Breast epithelium (tissue), 4 donors: ENCODE measurements around the gene MAN1C1. TPM values are rescaled to one million over a fixed set of nuclear protein-coding genes. Genes with fewer than 3 reads are reported as not detected.
A peak's percentile ranks its signal among the peaks of the same experiment; 100 is the strongest.

Experiments
- DNase-seq, 2 donors: peaks; one replicate each; pipeline ENCODE4 v3.0.0-alpha.2; 2019; ENCODE audit warnings: low spot score in 2 of 2
- H3K27ac ChIP-seq, 2 donors: fragments of 200-600 bp; sonication (generic) in 1 of 2; one replicate each; pipeline ENCODE4 v1.5.1; 2016 to 2019; ENCODE audit warnings: mild to moderate bottlenecking in 1 of 2
- H3K27me3 ChIP-seq, 2 donors: fragments of 200-600 bp; sonication (generic) in 1 of 2; one replicate each; pipeline versions ENCODE4 v1.5.1 to v1.6.0; 2017 to 2019; ENCODE audit warnings: control low read depth in 1 of 2, mild to moderate bottlenecking in 1 of 2
- H3K36me3 ChIP-seq: fragments of 200-600 bp; one replicate; pipeline ENCODE4 v1.5.1; 2019
- H3K4me1 ChIP-seq, 2 donors: fragments of 200-600 bp; sonication (generic); one replicate each; pipeline ENCODE4 v1.5.1; 2016 to 2019; ENCODE audit warnings: control low read depth in 1 of 2
- H3K4me3 ChIP-seq, 3 donors: fragments of 200-600 bp; sonication (generic); 1 replicate in 2 of 3; 2 replicates in 1 of 3; pipeline ENCODE4 v1.5.1; 2016 to 2019; ENCODE audit warnings: mild to moderate bottlenecking in 3 of 3, moderate library complexity in 2 of 3
- H3K9me3 ChIP-seq, 2 donors: fragments of 200-600 bp; sonication (generic) in 1 of 2; one replicate each; pipeline ENCODE4 v1.5.1; 2016 to 2019; ENCODE audit warnings: control low read depth in 1 of 2
- POLR2A ChIP-seq: fragments of 450-650 bp; IDR thresholded peaks from one replicate; pipeline ENCODE4 v1.6.1; 2016; ENCODE audit warnings: antibody characterized with exemption, mild to moderate bottlenecking, moderate library complexity
- POLR2AphosphoS5 ChIP-seq, 3 donors: sonication (generic); formaldehyde crosslinking; IDR thresholded peaks; one replicate each; pipeline ENCODE4 v1.6.1; 2017; ENCODE audit warnings: antibody characterized with exemption in 3 of 3
- intact Hi-C: fragments of 100-400 bp; cut with DNase I; formaldehyde crosslinking; loops from one replicate; pipeline ENCODE4 v1.15.1; 2023; ENCODE audit warnings: low total_unique reads
- total RNA-seq, 3 donors: library from RNA; depleted of rRNA; stranded (reverse); fragments of >200 nt; gene quantifications; one replicate each; pipeline ENCODE4 v1.1.0, GENCODE V29; 2016
- TF ChIP-seq, protein P1 (sequence below), 3 donors: fragments of 450-650 bp; IDR thresholded peaks; one replicate each; pipeline ENCODE4 v1.5.1; 2016 to 2017; ENCODE audit warnings: antibody characterized with exemption in 3 of 3, mild to moderate bottlenecking in 3 of 3, moderate library complexity in 3 of 3

The MAN1C1 gene
- total RNA-seq, 3 donors from 2014 or later, result 6.7 to 13.8 (median 6.9) TPM

DNA sequence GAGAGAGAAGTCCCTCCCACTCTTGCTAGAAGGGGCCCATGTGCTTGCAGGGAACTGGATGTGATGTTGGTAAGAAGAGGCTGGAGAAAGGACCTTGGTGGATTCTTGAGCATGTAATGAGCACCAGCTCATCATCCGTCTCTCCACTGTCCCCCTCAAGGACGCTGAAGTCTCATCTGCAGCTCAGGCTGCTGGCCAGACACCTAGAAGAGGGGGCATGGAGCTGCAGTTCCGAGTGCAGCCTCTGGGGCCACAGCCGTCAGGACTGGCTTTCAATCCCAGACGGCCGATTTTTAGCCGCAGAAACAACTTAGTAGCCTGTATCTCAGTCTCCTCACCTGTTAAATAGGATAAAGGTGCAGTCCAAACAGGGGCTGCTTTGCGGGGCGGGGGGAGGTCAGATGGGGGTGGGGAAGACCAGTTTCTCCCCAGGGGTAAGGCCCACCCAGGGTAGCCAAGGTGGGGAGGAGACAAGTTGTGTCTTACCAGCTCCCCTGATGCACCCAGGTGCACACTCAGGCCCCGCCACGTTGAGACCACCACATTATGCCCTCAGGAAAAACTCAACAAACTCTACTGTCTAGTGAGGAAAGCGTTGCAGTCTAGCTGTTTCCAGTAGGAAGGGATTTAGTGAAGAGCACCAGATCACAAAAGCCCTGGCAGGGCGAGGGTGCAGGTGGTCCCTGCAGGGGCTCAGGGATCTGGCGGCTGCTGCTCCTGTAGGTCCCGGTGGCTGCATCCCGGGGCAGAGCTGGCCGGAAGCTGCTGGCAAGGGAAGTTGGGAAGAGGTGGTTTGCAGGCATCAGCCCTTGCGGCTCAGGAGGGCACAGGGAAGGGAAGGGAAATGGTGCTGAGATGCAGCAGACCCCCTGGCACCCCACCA lies 43.6 kb upstream of the MAN1C1 start:
- Histone ChIP-seq H3K36me3 (no peaks in the 10 kb centered on the region), H3K9me3 (no peaks in the 10 kb centered on the region), H3K4me3 (peak overlapping the region in 1 of 3 donors; percentile 51), H3K27ac (peak overlapping the region in 1 of 2 donors; percentile 12), H3K4me1 (peaks cover 5 to 13% of the 10 kb centered on the region in 2 donors), H3K27me3 (no peaks in the 10 kb centered on the region)
- DNase-seq, result peak in 1 of 2 donors; percentile 68
- TF ChIP-seq POLR2A (no peak), POLR2AphosphoS5 (IDR thresholded peaks at IDR 0.05) (no peak)
- TF ChIP-seq, protein P1, sequence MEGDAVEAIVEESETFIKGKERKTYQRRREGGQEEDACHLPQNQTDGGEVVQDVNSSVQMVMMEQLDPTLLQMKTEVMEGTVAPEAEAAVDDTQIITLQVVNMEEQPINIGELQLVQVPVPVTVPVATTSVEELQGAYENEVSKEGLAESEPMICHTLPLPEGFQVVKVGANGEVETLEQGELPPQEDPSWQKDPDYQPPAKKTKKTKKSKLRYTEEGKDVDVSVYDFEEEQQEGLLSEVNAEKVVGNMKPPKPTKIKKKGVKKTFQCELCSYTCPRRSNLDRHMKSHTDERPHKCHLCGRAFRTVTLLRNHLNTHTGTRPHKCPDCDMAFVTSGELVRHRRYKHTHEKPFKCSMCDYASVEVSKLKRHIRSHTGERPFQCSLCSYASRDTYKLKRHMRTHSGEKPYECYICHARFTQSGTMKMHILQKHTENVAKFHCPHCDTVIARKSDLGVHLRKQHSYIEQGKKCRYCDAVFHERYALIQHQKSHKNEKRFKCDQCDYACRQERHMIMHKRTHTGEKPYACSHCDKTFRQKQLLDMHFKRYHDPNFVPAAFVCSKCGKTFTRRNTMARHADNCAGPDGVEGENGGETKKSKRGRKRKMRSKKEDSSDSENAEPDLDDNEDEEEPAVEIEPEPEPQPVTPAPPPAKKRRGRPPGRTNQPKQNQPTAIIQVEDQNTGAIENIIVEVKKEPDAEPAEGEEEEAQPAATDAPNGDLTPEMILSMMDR (IDR thresholded peaks at IDR 0.05), result peak in 2 of 3 donors; percentile 32 to 69
- intact Hi-C loops, result no loop called here

DNA sequence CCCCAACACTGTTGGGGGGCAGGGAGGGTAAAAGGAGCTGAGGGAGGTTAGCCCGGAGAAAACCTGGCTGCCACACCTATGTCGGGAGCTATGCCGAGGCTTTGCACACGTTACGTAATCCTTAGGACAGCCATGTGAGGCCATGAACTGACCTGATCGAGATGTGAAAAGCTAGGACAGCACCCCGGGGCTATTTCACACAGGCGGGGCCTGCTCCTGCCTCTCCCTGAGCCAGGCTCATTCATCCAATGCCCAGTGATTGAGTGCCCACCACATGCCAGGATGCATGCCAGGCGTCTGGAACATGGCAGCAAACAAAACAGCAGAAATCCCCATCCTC lies 43.0 kb upstream of the MAN1C1 start:
- Histone ChIP-seq H3K36me3 (no peaks in the 10 kb centered on the region), H3K4me3 (peak overlapping the region in 1 of 3 donors; percentile 51), H3K27me3 (no peaks in the 10 kb centered on the region), H3K27ac (peak overlapping the region in 1 of 2 donors; percentile 12), H3K9me3 (no peaks in the 10 kb centered on the region), H3K4me1 (peaks cover under 1 to 8% of the 10 kb centered on the region in 2 donors)
- intact Hi-C loops, result no loop called here
- peak; percentile 55 to 76 for DNase-seq
- TF ChIP-seq POLR2AphosphoS5 (IDR thresholded peaks at IDR 0.05) (no peak), POLR2A (no peak)
- TF ChIP-seq, protein P1 (IDR thresholded peaks at IDR 0.05), result no peak

DNA sequence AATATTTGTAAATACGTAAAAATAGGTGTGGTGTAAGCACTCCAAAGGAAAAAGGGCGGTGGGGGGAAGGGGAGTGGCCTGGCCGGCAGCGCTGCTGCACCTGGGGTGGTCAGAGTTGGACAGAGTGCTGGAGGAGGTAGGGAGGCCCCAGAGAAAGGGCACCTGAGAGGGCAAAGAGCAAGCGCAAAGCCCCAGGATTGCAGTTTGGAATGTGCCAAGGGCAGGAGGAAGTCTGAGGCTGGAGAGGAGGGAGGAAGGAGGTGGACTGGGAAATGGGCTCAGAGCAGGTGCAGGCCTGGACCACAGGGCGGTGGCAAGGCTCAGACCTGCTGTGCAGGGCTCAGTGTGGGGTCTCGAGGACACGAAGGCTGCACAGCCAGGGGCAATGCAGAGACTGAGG lies 42.6 kb upstream of the MAN1C1 start:
- H3K9me3 ChIP-seq, result no peaks in the 10 kb centered on the region
- intact Hi-C loops, result no loop called here
- DNase-seq, result no peak
- H3K4me1 ChIP-seq, result peaks cover 0 to 8% of the 10 kb centered on the region in 2 donors
- no peak overlapping the region for H3K4me3 ChIP-seq
- no peaks in the 10 kb centered on the region for H3K27me3 ChIP-seq
- no peaks in the 10 kb centered on the region for H3K36me3 ChIP-seq
- TF ChIP-seq POLR2AphosphoS5 (IDR thresholded peaks at IDR 0.05) (no peak), POLR2A (no peak)
- TF ChIP-seq, protein P1 (IDR thresholded peaks at IDR 0.05), result no peak
- no peak overlapping the region for H3K27ac ChIP-seq

DNA sequence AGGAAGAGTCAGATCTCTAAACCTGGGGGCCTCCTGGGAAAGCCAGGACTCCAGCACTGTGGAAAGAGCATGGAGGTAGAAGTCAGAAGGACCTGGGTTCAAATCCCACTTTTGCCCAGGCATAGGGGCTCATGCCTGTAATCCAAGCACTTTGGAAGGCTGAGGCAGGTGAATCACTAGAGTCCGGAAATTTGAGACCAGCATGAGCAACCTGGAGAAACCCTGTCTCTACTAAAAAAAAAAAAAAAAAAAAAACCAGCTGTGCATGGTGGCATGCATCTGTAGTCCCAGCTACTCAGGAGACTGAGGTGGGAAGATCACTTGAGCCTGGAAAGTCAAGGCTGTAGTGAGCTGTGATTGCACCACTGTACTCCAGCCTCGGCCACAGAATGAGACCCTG lies 41.4 kb upstream of the MAN1C1 start:
- Histone ChIP-seq H3K4me3 (no peak overlapping the region), H3K4me1 (peaks cover 0 to 8% of the 10 kb centered on the region in 2 donors), H3K27ac (no peak overlapping the region), H3K9me3 (no peaks in the 10 kb centered on the region), H3K27me3 (no peaks in the 10 kb centered on the region), H3K36me3 (no peaks in the 10 kb centered on the region)
- intact Hi-C loops, result no loop called here
- no peak for TF ChIP-seq POLR2A
- TF ChIP-seq, protein P1 (IDR thresholded peaks at IDR 0.05), result no peak
- TF ChIP-seq POLR2AphosphoS5 (IDR thresholded peaks at IDR 0.05), result no peak
- no peak for DNase-seq

DNA sequence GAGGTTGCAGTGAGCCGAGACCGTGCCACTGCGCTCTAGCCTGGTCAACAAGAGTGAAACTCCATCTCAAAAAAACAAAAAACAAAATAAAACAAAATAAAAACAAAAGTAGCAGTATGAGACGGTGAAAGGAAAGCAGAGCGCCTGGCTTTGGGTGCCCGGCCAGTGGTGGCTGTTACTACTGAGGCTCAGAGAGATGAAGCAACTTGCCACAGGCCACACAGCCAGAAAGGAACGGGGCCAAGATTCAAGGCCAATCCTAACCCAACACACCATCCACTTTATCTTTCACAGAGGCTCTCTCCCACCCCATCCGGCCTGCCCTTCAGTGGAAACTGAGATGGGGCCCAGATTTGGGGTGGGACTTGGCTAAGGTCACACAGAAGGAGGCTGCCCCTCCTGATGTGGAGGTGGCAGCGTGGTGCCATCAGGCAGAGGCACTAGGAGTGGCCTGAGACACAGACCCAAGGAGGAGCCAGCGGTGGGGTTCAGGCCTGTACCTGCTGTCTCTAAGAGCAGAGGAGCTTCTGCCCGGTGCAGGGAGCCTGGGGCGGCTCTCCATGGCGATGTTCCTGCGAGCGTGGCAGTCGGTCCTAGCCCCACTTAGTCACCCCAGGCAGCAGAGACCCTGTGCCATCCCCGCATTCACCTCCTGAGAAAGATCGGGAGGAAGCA lies 40.0 kb upstream of the MAN1C1 start:
- Histone ChIP-seq H3K27me3 (no peaks in the 10 kb centered on the region), H3K36me3 (no peaks in the 10 kb centered on the region), H3K4me1 (peaks cover 0 to 8% of the 10 kb centered on the region in 2 donors), H3K27ac (no peak overlapping the region), H3K9me3 (no peaks in the 10 kb centered on the region), H3K4me3 (no peak overlapping the region)
- intact Hi-C loops, result no loop called here
- no peak for DNase-seq
- TF ChIP-seq, protein P1 (IDR thresholded peaks at IDR 0.05), result no peak
- TF ChIP-seq POLR2A (no peak), POLR2AphosphoS5 (IDR thresholded peaks at IDR 0.05) (no peak)
